ENCODE results near the gene NME7.

- TF ChIP-seq, protein P1, sequence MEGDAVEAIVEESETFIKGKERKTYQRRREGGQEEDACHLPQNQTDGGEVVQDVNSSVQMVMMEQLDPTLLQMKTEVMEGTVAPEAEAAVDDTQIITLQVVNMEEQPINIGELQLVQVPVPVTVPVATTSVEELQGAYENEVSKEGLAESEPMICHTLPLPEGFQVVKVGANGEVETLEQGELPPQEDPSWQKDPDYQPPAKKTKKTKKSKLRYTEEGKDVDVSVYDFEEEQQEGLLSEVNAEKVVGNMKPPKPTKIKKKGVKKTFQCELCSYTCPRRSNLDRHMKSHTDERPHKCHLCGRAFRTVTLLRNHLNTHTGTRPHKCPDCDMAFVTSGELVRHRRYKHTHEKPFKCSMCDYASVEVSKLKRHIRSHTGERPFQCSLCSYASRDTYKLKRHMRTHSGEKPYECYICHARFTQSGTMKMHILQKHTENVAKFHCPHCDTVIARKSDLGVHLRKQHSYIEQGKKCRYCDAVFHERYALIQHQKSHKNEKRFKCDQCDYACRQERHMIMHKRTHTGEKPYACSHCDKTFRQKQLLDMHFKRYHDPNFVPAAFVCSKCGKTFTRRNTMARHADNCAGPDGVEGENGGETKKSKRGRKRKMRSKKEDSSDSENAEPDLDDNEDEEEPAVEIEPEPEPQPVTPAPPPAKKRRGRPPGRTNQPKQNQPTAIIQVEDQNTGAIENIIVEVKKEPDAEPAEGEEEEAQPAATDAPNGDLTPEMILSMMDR (conservative IDR thresholded peaks at IDR 0.05; ENCODE audit: low read length) = no peak
- TF ChIP-seq EZH2phosphoT487 (IDR thresholded peaks at IDR 0.05; ENCODE audit: borderline replicate concordance) = no peak
Observed at GRCh38 chr1:169298441-169298840, 69.2 kb downstream of the NME7 start.

Measured in Loucy (cell line).